Rectal smooth muscle tissue (tissue), 1 donor: ENCODE measurements around the gene ZBTB47.

Experiments used
- H3K27ac ChIP-seq: one replicate; pipeline ENCODE4 v1.7.0; 2013; ENCODE audit warnings: low read depth, low read length, inconsistent platforms
- H3K27me3 ChIP-seq: one replicate; pipeline ENCODE4 v1.7.0; 2013; ENCODE audit warnings: low read length; ENCODE audit not compliant: control insufficient read depth, insufficient read depth
- H3K36me3 ChIP-seq: one replicate; pipeline ENCODE4 v1.7.0; 2013; ENCODE audit warnings: low read length; ENCODE audit not compliant: control insufficient read depth, insufficient read depth
- H3K4me1 ChIP-seq: one replicate; pipeline ENCODE4 v1.7.0; 2013; ENCODE audit warnings: low read length; ENCODE audit not compliant: control insufficient read depth, insufficient read depth
- H3K4me3 ChIP-seq: one replicate; pipeline ENCODE4 v1.7.0; 2013; ENCODE audit warnings: low read length
- H3K9ac ChIP-seq: one replicate; pipeline ENCODE4 v1.7.0; 2013; ENCODE audit warnings: low read length

Gene ZBTB47

GRCh38 chr3:42685363-42685881 lies 31.9 kb downstream of the ZBTB47 start, which contains the start of gene KLHL40:
TSS of gene KLHL40 (plus strand) at chr3:42685537. CDS start at chr3:42685619, 82 bp downstream.
- no peaks in the 10 kb centered on the region for H3K4me1 ChIP-seq
- H3K27ac ChIP-seq = no peak within 1 kb of the TSS
- no peaks in the 10 kb centered on the region for H3K36me3 ChIP-seq
- H3K27me3 ChIP-seq = peaks cover 3% of the 10 kb centered on the region
- H3K9ac ChIP-seq = no peak within 1 kb of the TSS
- peak within 1 kb of the TSS; percentile 33 for H3K4me3 ChIP-seq

- Histone ChIP-seq H3K27ac (no peak overlapping the region), H3K4me1 (no peaks in the 10 kb centered on the region), H3K9ac (no peak overlapping the region), H3K36me3 (no peaks in the 10 kb centered on the region), H3K4me3 (peak overlapping the region; percentile 33), H3K27me3 (peaks cover 3% of the 10 kb centered on the region)
Measured at GRCh38 chr3:42685891-42686820, 32.7 kb downstream of the ZBTB47 start.

DNA sequence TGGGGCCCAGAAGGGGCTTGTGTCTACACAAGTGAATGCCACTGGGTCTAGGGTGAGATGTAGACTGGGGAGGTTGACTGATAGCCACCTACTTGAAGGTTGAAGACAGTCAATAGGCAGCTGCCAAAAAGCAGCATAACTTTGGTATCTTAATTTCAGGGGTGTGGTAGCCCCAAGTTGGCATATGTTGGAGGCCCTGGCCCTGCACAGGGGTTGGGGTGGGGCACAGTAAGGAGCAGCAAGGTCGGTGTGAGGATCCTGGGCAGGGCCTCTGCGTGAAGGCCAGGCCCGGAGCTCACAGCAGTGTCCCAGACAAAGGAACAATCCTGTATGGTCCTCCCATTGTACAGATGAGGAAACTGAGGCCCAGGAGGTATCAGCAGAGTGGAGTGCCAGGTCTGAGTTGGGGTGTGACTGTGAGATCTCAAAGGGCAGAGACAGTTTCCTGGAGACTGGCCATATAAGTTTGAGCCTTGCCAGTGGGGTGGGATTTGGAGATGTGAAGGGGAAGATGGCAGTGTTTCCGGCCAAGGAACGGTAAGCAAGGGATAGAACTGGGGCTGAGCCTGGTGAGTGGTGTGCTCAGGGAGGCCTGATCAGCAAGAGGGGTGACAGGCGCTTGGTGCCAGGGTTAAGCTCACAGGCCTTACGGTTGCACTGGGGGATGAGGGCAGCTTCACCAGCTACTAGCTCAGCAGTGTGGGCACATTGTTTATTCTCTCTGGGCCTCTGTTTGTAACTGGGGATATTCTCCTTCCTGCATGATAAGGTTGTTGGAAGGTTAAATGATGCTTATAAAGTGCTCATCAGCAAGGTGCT lies 33.5 kb downstream of the ZBTB47 start:
- no peak overlapping the region for H3K27ac ChIP-seq
- H3K9ac ChIP-seq = no peak overlapping the region
- no peak overlapping the region for H3K4me3 ChIP-seq

GRCh38 chr3:42688016-42688415 lies 34.5 kb downstream of the ZBTB47 start:
- Histone ChIP-seq H3K4me3 (no peak overlapping the region), H3K36me3 (no peaks in the 10 kb centered on the region), H3K4me1 (no peaks in the 10 kb centered on the region), H3K9ac (no peak overlapping the region), H3K27ac (no peak overlapping the region), H3K27me3 (peaks cover 3% of the 10 kb centered on the region)

More for the DNA sequence above, 33.5 kb downstream of the ZBTB47 start:
- Histone ChIP-seq H3K36me3 (no peaks in the 10 kb centered on the region), H3K4me1 (no peaks in the 10 kb centered on the region), H3K27me3 (peaks cover 3% of the 10 kb centered on the region)

GRCh38 chr3:42688487-42689420 lies 35.3 kb downstream of the ZBTB47 start:
- Histone ChIP-seq H3K4me1 (no peaks in the 10 kb centered on the region), H3K4me3 (no peak overlapping the region), H3K27me3 (peaks cover 3% of the 10 kb centered on the region), H3K27ac (no peak overlapping the region), H3K9ac (no peak overlapping the region), H3K36me3 (no peaks in the 10 kb centered on the region)

GRCh38 chr3:42689421-42690014 lies 36.0 kb downstream of the ZBTB47 start:
- Histone ChIP-seq H3K9ac (no peak overlapping the region), H3K36me3 (no peaks in the 10 kb centered on the region), H3K27ac (no peak overlapping the region), H3K27me3 (peaks cover 3% of the 10 kb centered on the region), H3K4me3 (no peak overlapping the region), H3K4me1 (no peaks in the 10 kb centered on the region)

DNA sequence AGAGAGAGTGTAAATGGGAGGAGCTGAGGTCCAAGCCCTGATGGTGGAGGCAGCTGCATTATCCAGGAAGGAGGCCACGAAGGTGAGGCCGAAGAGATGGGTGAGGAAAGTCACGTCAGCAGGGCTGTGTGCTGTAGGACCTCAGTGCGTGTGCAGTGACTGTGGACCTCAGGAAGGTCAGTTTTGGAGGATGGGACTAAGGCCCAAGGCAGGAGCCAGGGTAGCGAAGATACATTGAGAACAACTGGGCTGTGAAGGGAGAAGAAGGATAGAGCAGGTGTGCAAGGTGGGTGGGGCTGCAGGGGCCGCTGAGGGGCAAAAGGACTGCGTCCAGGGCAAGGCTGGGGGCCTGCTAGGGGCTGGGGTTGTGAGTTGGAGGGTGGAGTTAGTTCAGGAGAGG lies 36.7 kb downstream of the ZBTB47 start:
- peaks cover 3% of the 10 kb centered on the region for H3K27me3 ChIP-seq
- H3K4me1 ChIP-seq = no peaks in the 10 kb centered on the region
- H3K4me3 ChIP-seq = no peak overlapping the region
- no peak overlapping the region for H3K9ac ChIP-seq
- no peaks in the 10 kb centered on the region for H3K36me3 ChIP-seq
- no peak overlapping the region for H3K27ac ChIP-seq

GRCh38 chr3:42690766-42691680 lies 37.5 kb downstream of the ZBTB47 start:
- Histone ChIP-seq H3K36me3 (no peaks in the 10 kb centered on the region), H3K4me1 (no peaks in the 10 kb centered on the region), H3K4me3 (no peak overlapping the region), H3K27ac (no peak overlapping the region), H3K27me3 (peaks cover 3% of the 10 kb centered on the region), H3K9ac (no peak overlapping the region)

DNA sequence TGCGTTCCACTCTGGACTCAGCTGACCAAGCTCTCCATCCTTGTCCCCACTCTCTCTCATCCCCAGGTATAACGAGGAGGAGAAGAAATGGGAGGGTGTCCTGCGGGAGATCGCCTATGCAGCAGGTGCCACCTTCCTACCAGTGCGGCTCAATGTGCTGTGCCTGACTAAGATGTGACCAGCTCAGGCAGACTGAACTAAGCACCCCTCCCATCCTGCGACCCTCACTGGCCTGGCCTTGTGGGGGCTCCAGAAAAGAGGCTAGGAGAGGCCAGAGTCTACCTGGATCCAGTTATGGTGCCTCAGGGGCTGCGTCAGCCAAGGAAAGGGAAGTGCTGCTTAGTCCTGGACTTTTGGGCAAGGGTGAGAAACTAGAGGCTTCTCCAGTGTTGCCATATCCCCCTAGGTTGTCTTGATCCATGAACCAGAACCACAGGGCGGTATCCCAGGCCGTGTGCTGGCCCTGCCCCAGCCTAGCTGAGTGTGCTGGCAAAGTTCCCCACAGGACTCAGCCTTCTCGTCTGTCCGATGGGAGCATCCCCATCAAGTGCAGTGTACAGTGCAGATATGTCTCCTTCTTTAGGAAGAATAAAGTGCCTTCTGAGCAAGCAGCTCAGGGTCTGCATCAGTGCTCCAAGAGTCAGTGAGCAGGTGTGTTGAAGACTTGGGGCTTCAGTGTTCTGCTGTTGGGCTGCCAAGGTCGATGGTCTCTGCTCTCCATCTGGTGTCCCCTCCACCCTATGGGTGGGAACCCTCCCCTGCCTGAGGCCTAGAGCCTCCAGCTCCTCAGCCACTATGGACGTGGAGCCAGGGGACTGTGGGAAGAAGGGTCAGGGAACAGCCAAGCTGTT lies 38.5 kb downstream of the ZBTB47 start:
- Histone ChIP-seq H3K4me1 (no peaks in the 10 kb centered on the region), H3K27me3 (peaks cover 3% of the 10 kb centered on the region), H3K36me3 (no peaks in the 10 kb centered on the region), H3K4me3 (no peak overlapping the region), H3K27ac (no peak overlapping the region), H3K9ac (no peak overlapping the region)
